Left kidney (tissue), 2 donors: Measurements from ENCODE around the gene POLR2C. TPM values are rescaled to one million over a fixed set of nuclear protein-coding genes. Genes with fewer than 3 reads are reported as not detected.

Experiments
- DNase-seq: peaks from one replicate; pipeline ENCODE4 v3.0.0-alpha.2; 2013
- polyA plus RNA-seq: library from polyadenylated mRNA; unstranded; fragments of 120-200 nt; gene quantifications from one replicate; pipeline ENCODE4 v1.2.1, GENCODE V29; 2013; ENCODE audit not compliant: insufficient read length

Gene POLR2C
- polyA plus RNA-seq, 1 donor, result 84.3 TPM

GRCh38 chr16:57518922-57519321 is 56.4 kb downstream of the POLR2C start:
- no peak for DNase-seq

- DNase-seq, result peak; percentile 65
These were observed 57.4 kb downstream of the POLR2C start for GRCh38 chr16:57519796-57520360.

Other genes with a start within 250 kb of the POLR2C start
- gene ARL2BP, start 217.4 kb upstream of the POLR2C start, polyA plus RNA-seq, result 74.6 TPM
- gene PLLP, start 178.0 kb upstream of the POLR2C start, polyA plus RNA-seq, result 16.8 TPM
- 0.10 TPM for gene CCL22, start 103.9 kb upstream of the POLR2C start, polyA plus RNA-seq
- 23.5 TPM for gene CX3CL1, start 90.2 kb upstream of the POLR2C start, polyA plus RNA-seq
- not detected for gene CCL17, start 57.9 kb upstream of the POLR2C start, polyA plus RNA-seq
- gene CIAPIN1, start 15.3 kb upstream of the POLR2C start, polyA plus RNA-seq, result 106 TPM
- 106 TPM for gene COQ9, start 15.2 kb upstream of the POLR2C start, polyA plus RNA-seq
- gene DOK4, start 23.8 kb downstream of the POLR2C start, polyA plus RNA-seq, result 27.8 TPM
- gene CCDC102A, start 73.9 kb downstream of the POLR2C start, polyA plus RNA-seq, result 13.9 TPM
- gene ADGRG5, start 80.0 kb downstream of the POLR2C start, polyA plus RNA-seq, result 1.3 TPM
- 74.1 TPM for gene ADGRG1, start 166.0 kb downstream of the POLR2C start, polyA plus RNA-seq
- 0.18 TPM for gene ADGRG3, start 205.6 kb downstream of the POLR2C start, polyA plus RNA-seq
- 3.4 TPM for gene DRC7, start 232.1 kb downstream of the POLR2C start, polyA plus RNA-seq